GM12878 (cell line): ENCODE results near the gene ZNF653. TPM values are rescaled to one million over a fixed set of nuclear protein-coding genes. Genes with fewer than 3 reads are reported as not detected.

Experiments used
- ATF7 ChIP-seq: fragments of 450-650 bp; IDR thresholded peaks from 2 replicates; pipeline ENCODE4 v1.6.1; 2016; ENCODE audit warnings: low read depth, mild to moderate bottlenecking
- BHLHE40 ChIP-seq, 2 experiments: fragments of 450-650 bp in 1 of 2; IDR thresholded peaks; 2 replicates each; pipeline ENCODE4 v1.6.1; 2011 to 2017; ENCODE audit warnings: low read depth in 2 of 2, borderline replicate concordance in 1 of 2, improper control_type of control experiment in 1 of 2, low read length in 1 of 2, mild to moderate bottlenecking in 1 of 2
- CREM ChIP-seq: IDR thresholded peaks from 2 replicates; pipeline ENCODE4 v1.6.1; 2014; ENCODE audit warnings: antibody characterized with exemption, low read depth
- EGR1 ChIP-seq, 2 experiments: IDR thresholded peaks; 1 replicate in 1 of 2; 2 replicates in 1 of 2; pipeline ENCODE4 v1.6.1; 2011 to 2012; ENCODE audit warnings: low read depth in 2 of 2, low read length in 2 of 2, borderline replicate concordance in 1 of 2, mild to moderate bottlenecking in 1 of 2, moderate library complexity in 1 of 2
- GABPA ChIP-seq: IDR thresholded peaks from 2 replicates; pipeline ENCODE4 v1.6.1; 2014; ENCODE audit warnings: antibody characterized with exemption, low read depth, mild to moderate bottlenecking, inconsistent platforms
- HDGF ChIP-seq: fragments of 450-650 bp; IDR thresholded peaks from 2 replicates; pipeline ENCODE4 v1.6.1; 2016; ENCODE audit warnings: antibody characterized with exemption
- IRF3 ChIP-seq: fragments of 450-650 bp; IDR thresholded peaks from 2 replicates; pipeline ENCODE4 v1.6.1; 2014; ENCODE audit warnings: mild to moderate bottlenecking
- KLF5 ChIP-seq: fragments of 450-650 bp; IDR thresholded peaks from 2 replicates; pipeline ENCODE4 v1.6.1; 2014; ENCODE audit warnings: mild to moderate bottlenecking; ENCODE audit not compliant: partially characterized antibody
- MTA3 ChIP-seq: IDR thresholded peaks from 2 replicates; pipeline ENCODE4 v1.6.1; 2012; ENCODE audit warnings: low read length, inconsistent platforms, borderline replicate concordance
- NFYA ChIP-seq: IDR thresholded peaks from 2 replicates; pipeline ENCODE4 v1.6.1; 2011; ENCODE audit warnings: low read depth, mild to moderate bottlenecking, low read length, improper control_type of control experiment, borderline replicate concordance
- PKNOX1 ChIP-seq: fragments of 450-650 bp; IDR thresholded peaks from 2 replicates; pipeline ENCODE4 v1.6.1; 2016; ENCODE audit warnings: mild to moderate bottlenecking
- RUNX3 ChIP-seq: IDR thresholded peaks from 2 replicates; pipeline ENCODE4 v1.6.1; 2012; ENCODE audit warnings: low read length, inconsistent platforms
- SREBF1 ChIP-seq: IDR thresholded peaks from 2 replicates; pipeline ENCODE4 v1.6.1; 2012; ENCODE audit warnings: mild to moderate bottlenecking, low read length
- STAT3 ChIP-seq: IDR thresholded peaks from 2 replicates; pipeline ENCODE4 v1.6.1; 2011; ENCODE audit warnings: low read depth, low read length, improper control_type of control experiment
- SUPT20H ChIP-seq: IDR thresholded peaks from 2 replicates; pipeline ENCODE4 v1.6.1; 2011; ENCODE audit warnings: low read depth, mild to moderate bottlenecking, low read length, moderate library complexity, borderline replicate concordance; ENCODE audit not compliant: control insufficient read depth
- TARDBP ChIP-seq: IDR thresholded peaks from 2 replicates; pipeline ENCODE4 v1.6.1; 2016; ENCODE audit warnings: borderline replicate concordance
- TCF12 ChIP-seq: IDR thresholded peaks from 2 replicates; pipeline ENCODE4 v1.6.1; 2011; ENCODE audit warnings: low read depth, mild to moderate bottlenecking, low read length
- TCF3 ChIP-seq: IDR thresholded peaks from 2 replicates; pipeline ENCODE4 v1.6.1; 2012; ENCODE audit warnings: low read depth, mild to moderate bottlenecking, low read length, borderline replicate concordance; ENCODE audit not compliant: insufficient read depth
- ZNF217 ChIP-seq: fragments of 450-650 bp; IDR thresholded peaks from 2 replicates; pipeline ENCODE4 v1.6.1; 2017; ENCODE audit warnings: antibody characterized with exemption, mild to moderate bottlenecking
- polyA plus RNA-seq, 11 experiments: library from polyadenylated mRNA; depleted of rRNA in 4 of 11; unstranded in 6 of 11; stranded (reverse) in 5 of 11; fragments of >200 nt; fragmentation: Nextera tagmentation in 4 of 11; fragmentation: Illumina TruSeq in 1 of 11; extraction: Ambion mirVana in 4 of 11; extraction: Trizol in 1 of 11; gene quantifications; 1 replicate in 1 of 11; 2 replicates in 10 of 11; pipeline versions ENCODE4 v1.2.1 to v1.2.3, GENCODE V29; 2011 to 2016; ENCODE audit warnings: inconsistent platforms in 2 of 11, missing spikeins in 2 of 11, low read depth in 1 of 11
- total RNA-seq, 4 experiments: library from RNA; depleted of rRNA in 3 of 4; stranded (reverse); fragments of >200 nt in 3 of 4; fragmentation: Illumina TruSeq in 1 of 4; extraction: Trizol in 1 of 4; gene quantifications; 2 replicates each; pipeline versions ENCODE4 v1.2.1 to v1.2.3, GENCODE V29; 2013 to 2021
- TF ChIP-seq, protein P1 (sequence below): IDR thresholded peaks from 2 replicates; pipeline ENCODE4 v1.6.1; 2012; ENCODE audit warnings: low read depth, low read length, improper control_type of control experiment
- TF ChIP-seq, protein P2 (sequence below): IDR thresholded peaks from 2 replicates; pipeline ENCODE4 v1.6.1; 2011; ENCODE audit warnings: mild to moderate bottlenecking, low read depth, low read length, moderate library complexity; ENCODE audit not compliant: insufficient replicate concordance
- TF ChIP-seq, protein P3 (sequence below), 3 experiments: IDR thresholded peaks in 2 of 3; conservative IDR thresholded peaks in 1 of 3; 2 replicates each; pipeline ENCODE4 v1.5.1; 2011; ENCODE audit warnings: low read depth in 3 of 3, low read length in 3 of 3, mild to moderate bottlenecking in 3 of 3, control low read depth in 2 of 3, moderate library complexity in 2 of 3, inconsistent platforms in 1 of 3, mixed read lengths in 1 of 3; ENCODE audit not compliant: control insufficient read depth in 2 of 3, insufficient read depth in 1 of 3; ENCODE audit errors: extremely low read depth in 1 of 3
- TF ChIP-seq, protein P4 (sequence below): fragments of 450-650 bp; IDR thresholded peaks from 2 replicates; pipeline ENCODE4 v1.6.1; 2016; ENCODE audit warnings: mild to moderate bottlenecking

Gene ZNF653
- total and polyA plus RNA-seq, 10 of the 15 experiments (the other 5 are each of a cell fraction or from before 2014, with no cell fraction given) = 2.2 to 13.2 (median 6.7) TPM; not detected in 2

- TF ChIP-seq, protein P1, sequence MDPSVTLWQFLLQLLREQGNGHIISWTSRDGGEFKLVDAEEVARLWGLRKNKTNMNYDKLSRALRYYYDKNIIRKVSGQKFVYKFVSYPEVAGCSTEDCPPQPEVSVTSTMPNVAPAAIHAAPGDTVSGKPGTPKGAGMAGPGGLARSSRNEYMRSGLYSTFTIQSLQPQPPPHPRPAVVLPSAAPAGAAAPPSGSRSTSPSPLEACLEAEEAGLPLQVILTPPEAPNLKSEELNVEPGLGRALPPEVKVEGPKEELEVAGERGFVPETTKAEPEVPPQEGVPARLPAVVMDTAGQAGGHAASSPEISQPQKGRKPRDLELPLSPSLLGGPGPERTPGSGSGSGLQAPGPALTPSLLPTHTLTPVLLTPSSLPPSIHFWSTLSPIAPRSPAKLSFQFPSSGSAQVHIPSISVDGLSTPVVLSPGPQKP = no peak
- 0 out of 2 replicates have a peak, but pooled peaks have one; percentile 33 for TF ChIP-seq GABPA
- TF ChIP-seq RUNX3 = peak; percentile 92
- peak in 1 of 2 experiments; percentile 51; a peak in 1 of 4 replicates for TF ChIP-seq BHLHE40 (IDR thresholded peaks at IDR 0.05; ENCODE audit: borderline replicate concordance in 1 of 2, low read depth in 2 of 2, low read length in 1 of 2)
- peak; percentile 63 for TF ChIP-seq CREM
- no peak for TF ChIP-seq SREBF1
- peak; percentile 94 for TF ChIP-seq TCF3
- TF ChIP-seq, protein P2, sequence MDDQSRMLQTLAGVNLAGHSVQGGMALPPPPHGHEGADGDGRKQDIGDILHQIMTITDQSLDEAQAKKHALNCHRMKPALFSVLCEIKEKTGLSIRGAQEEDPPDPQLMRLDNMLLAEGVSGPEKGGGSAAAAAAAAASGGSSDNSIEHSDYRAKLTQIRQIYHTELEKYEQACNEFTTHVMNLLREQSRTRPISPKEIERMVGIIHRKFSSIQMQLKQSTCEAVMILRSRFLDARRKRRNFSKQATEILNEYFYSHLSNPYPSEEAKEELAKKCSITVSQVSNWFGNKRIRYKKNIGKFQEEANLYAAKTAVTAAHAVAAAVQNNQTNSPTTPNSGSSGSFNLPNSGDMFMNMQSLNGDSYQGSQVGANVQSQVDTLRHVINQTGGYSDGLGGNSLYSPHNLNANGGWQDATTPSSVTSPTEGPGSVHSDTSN = peak; percentile 51
- no peak for TF ChIP-seq SUPT20H
- TF ChIP-seq, protein P3, sequence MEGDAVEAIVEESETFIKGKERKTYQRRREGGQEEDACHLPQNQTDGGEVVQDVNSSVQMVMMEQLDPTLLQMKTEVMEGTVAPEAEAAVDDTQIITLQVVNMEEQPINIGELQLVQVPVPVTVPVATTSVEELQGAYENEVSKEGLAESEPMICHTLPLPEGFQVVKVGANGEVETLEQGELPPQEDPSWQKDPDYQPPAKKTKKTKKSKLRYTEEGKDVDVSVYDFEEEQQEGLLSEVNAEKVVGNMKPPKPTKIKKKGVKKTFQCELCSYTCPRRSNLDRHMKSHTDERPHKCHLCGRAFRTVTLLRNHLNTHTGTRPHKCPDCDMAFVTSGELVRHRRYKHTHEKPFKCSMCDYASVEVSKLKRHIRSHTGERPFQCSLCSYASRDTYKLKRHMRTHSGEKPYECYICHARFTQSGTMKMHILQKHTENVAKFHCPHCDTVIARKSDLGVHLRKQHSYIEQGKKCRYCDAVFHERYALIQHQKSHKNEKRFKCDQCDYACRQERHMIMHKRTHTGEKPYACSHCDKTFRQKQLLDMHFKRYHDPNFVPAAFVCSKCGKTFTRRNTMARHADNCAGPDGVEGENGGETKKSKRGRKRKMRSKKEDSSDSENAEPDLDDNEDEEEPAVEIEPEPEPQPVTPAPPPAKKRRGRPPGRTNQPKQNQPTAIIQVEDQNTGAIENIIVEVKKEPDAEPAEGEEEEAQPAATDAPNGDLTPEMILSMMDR (IDR thresholded peaks at IDR 0.05 in 2 of 3, conservative IDR thresholded peaks at IDR 0.05 in 1 of 3; ENCODE audit: control insufficient read depth in 2 of 3, extremely low read depth in 1 of 3, insufficient read depth in 1 of 3, low read depth in 3 of 3, low read length in 3 of 3) = no peak
- TF ChIP-seq MTA3 = no peak
- TF ChIP-seq, protein P4, sequence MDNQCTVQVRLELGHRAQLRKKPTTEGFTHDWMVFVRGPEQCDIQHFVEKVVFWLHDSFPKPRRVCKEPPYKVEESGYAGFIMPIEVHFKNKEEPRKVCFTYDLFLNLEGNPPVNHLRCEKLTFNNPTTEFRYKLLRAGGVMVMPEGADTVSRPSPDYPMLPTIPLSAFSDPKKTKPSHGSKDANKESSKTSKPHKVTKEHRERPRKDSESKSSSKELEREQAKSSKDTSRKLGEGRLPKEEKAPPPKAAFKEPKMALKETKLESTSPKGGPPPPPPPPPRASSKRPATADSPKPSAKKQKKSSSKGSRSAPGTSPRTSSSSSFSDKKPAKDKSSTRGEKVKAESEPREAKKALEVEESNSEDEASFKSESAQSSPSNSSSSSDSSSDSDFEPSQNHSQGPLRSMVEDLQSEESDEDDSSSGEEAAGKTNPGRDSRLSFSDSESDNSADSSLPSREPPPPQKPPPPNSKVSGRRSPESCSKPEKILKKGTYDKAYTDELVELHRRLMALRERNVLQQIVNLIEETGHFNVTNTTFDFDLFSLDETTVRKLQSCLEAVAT = no peak
- no peak for TF ChIP-seq IRF3
- TF ChIP-seq ATF7 = peak; percentile 27; the same call in 1 of the 2 replicates
- no peak for TF ChIP-seq KLF5
- 0 out of 2 replicates have a peak, but pooled peaks have one; percentile 29 for TF ChIP-seq TARDBP
- TF ChIP-seq STAT3 = no peak
- peak; percentile 96 for TF ChIP-seq TCF12
- no peak for TF ChIP-seq NFYA
- TF ChIP-seq HDGF = no peak
- TF ChIP-seq ZNF217 = no peak
- no peak for TF ChIP-seq EGR1 (IDR thresholded peaks at IDR 0.05; ENCODE audit: borderline replicate concordance in 1 of 2, low read depth in 2 of 2, low read length in 2 of 2)
- peak; percentile 78 for TF ChIP-seq PKNOX1
Measured at GRCh38 chr19:11554160-11554559, 48.5 kb upstream of the ZNF653 start (continued).
